ENCODE data around the gene HIVEP3. TPM values are rescaled to one million over a fixed set of nuclear protein-coding genes. Genes with fewer than 3 reads are reported as not detected.

The HIVEP3 gene
- total RNA-seq, 1 experiment from 2014 or later: 0.17 TPM

DNA sequence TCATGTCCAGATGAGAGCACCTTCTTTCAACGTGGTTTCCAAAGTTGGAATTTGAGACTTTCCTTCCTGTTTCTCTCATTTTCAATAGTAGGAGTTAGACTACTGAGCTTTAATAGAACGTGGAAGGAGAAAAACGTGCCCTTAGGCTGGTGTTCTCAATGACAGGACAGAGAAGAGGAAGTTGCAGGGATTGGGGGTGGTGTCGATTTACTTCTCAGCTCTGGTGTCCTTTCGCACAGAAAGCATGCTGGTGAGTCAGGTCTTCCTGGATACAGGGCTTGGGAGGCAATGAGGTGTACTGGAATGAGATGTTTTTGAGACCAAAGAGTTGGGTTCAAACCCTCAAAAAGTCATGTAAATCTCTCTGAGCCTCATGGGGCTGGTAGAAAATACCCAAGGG lies 67.1 kb downstream of the HIVEP3 start:
- no peak for DNase-seq (ENCODE audit: extremely low read depth, low read depth)

DNA sequence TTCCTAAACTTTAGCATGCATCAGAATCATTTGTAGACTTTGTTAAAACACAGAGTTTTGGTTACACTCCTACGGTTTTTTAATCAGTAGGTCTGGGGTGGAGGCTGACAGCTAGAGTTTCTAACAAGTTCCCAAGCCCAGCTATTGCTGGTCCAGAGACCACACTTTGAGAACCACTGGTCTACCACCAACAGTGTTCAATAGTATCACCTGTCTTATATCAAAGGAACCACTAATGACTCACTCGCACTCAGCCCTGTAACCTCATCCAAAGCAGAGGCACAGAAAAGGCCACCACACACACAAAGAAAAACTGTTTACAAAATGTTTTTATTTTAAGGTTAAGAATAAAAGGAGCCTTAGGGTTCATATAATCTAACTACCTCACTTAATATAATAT lies 68.7 kb downstream of the HIVEP3 start:
- no peak for DNase-seq (ENCODE audit: extremely low read depth, low read depth)

DNA sequence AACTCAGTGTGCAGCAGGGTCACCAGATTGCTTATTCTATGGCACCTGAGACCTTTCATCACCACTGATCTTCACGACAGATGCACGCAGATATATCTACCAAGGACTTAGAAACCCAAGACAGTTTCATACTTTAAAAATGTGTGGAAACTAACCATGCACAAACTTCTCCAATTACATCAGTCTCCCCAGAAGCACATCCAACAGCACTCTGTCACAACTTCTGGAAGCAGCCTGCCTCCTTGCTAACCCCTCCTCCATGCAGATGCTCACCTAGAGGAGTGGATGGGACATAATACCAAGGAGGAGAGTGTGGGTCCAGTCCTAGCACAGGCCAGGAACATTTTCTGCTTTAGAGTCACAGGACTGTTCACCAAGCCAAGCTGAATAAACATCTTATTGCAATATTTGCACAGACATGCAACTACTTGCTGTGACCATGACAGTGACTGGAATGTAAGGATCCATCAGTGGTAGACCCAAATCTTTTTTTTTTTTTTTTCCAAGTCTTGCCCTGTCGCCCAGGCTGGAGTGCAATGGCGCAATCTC lies 69.4 kb downstream of the HIVEP3 start:
- no peak for DNase-seq (ENCODE audit: extremely low read depth, low read depth)

DNA sequence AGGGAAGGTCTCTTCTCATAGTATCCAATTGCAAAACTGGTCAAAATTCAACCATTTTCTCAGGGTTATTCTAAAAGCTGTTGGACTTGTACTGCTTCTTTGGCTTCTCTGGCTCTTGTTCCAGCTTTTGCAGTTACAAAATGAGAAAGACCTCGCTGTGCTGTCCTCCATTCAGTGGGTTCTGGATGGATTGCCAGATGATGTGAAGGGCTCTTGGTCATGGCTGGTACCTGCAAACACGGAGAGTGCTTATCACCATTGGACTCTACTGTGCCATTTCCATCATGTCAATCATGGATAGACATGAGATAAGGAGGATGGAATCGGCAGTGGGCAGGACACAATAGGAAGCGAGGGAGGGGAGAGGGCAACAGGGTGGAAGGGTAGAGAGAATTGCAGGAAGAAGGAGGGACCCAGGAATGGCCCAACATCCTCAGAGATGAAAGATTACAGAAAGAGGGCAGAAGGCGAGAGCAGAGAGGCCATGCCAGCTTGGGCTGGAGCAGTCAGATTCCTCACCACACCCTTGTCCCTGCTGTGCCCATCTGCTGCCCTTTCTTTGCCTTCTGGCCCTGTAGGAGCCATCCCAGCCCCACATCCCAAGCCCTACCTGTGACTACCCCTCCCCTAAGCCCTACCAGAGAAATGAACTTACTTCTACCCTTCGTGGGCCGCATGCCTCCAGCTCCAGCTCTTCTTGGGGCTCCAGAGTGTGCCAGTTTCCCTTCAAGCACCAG lies 70.3 kb downstream of the HIVEP3 start:
- no peak for DNase-seq (ENCODE audit: extremely low read depth, low read depth)

DNA sequence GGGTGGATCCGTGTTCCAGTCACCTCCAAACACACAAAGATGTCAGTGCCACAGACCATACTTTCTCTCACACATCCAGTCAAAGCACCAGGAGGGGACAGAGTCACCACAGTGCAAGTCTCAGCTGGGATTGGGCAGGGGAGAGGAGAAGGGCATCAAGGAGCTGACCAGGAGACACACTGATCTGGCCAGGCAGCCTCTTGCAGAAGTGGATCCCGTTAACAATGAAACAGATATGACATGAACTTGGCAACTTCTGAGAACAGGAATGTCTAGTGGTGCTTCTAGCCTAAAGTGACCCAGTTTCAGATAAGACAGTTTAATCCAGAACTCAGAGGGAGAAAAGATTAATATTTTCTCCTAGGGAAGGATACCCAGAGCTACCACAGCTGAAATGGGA lies 71.0 kb downstream of the HIVEP3 start:
- DNase-seq (ENCODE audit: extremely low read depth, low read depth): no peak

DNA sequence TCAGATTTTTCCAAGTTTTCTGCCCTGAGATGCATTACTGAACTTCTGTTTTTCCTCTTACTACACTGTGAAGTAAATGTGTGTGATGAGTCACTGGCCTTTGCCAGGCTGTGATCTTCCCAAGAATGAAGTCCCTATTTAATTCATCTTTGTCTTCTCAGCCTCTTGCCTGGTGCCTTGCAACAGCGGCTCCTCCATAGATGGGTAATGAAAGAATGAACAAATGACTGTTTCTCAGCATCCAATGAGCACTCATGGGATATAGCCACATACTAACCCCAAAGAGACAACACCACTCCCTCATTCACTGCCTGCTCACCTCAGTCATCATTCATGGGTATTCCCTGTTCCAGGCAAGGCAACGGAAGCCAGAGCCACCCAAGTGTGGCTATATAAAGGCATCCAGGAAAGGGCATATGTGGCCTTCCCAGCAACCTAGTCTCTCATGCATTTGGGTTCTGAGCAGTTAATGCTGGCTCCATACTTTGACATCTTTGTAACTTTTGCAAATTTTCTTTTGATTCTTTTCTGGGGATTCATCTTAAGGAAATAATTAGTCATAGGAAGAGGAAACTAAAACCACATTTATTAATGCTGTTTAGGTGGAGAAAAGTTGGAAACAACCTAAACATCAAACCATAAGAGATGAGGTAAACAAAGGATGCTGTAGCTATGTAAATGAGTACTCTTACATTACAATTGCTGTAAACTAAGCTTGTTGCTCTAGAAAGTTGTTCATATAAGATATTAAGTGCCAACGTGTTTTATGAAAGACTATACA lies 71.9 kb downstream of the HIVEP3 start:
- no peak for DNase-seq (ENCODE audit: extremely low read depth, low read depth)

DNA sequence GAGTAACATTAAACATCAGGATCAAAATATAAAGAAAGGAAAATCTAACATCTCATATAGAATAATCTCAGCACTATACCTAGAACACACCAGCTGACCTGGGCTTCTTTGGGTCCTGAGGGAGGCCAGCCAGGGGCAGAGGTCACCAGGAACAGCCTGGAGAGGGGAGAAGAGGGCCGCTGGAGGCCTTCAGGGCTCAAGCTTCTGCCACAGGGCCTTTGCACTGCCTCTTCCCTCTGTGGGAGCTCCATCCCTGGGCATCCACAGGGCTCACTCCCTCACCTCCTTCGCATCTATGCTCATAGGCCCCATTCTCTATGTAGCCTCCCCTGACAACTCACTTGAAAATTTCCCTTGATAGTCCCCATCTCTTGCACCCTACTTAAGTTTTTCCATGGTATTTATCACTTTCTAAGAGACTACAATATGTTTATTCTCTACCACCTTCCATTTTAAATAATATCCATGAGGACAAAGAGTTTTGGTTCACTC lies 73.9 kb downstream of the HIVEP3 start:
- no peak for DNase-seq (ENCODE audit: extremely low read depth, low read depth)

DNA sequence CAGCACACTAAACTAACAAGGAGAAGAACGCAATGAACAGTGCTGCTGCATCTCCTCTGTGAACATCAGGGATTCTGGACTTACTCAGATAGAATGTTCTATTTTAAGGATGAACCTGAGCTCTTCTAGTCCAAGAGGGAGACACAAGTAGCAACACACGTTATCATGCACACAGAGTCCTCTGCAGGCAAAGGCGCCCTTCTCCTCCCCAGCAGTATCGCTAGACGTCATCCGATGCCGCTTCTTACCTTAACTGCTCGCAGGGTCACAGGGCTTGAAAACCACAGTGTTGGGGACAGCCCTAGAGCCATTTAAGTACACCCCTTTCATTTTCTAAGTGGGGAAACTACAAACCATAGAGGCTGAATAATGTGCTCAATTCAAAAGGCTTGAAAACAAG lies 74.5 kb downstream of the HIVEP3 start:
- DNase-seq (ENCODE audit: extremely low read depth, low read depth): no peak

DNA sequence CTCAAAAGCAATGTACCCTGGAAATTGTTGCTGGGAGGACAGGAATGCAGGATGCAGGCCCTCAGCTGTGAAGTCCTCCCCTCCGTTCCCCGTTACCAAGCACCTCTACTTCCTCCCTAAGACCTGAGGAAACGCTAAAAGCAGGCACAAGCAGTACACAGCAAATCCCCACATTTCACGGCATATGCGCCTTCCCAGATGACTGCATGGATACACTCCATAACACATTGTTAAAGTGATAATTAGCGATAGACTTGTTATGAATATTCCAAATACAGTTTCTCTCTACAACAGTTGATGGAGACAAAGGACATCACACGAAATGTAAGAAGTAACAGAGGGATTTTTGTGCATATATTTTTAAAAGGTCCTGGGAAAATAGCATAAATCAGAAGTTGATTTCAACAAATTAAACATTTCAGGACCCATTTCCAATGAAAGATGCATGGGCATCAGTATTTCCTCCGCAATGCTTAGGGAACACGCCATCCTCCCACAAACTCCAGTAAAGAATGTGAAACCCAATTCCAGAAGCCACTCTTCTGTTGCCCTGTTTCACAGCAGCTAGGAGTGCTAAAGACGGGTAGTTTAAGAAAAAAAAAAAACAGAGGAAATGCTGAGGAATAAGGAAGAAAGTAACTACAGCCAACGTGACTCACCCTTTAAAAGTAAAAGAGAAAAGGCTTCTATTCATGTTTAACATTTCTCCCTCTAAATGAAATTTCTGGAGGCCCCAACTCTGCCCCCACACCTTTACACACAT lies 75.5 kb downstream of the HIVEP3 start:
- no peak for DNase-seq (ENCODE audit: extremely low read depth, low read depth)

DNA sequence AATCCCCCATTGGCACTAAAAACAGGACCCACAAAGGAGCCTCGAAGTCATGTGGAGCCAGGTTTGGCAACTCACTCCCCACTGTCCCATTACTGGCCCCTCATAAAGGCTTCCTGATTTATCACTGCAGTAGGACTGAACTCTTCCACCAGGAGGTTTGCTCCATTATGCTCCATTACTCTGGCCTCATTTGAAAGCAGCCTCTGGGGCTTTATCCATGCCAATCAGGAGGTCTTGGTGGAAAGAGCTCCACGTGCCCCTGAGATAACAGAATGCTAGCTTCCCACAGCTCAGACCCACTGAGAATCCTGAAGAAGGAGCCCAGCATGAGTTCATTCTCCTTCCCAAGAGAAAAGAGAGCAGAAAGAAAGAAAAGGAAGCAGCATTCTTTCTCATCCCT lies 76.4 kb downstream of the HIVEP3 start:
- no peak for DNase-seq (ENCODE audit: extremely low read depth, low read depth)

DNA sequence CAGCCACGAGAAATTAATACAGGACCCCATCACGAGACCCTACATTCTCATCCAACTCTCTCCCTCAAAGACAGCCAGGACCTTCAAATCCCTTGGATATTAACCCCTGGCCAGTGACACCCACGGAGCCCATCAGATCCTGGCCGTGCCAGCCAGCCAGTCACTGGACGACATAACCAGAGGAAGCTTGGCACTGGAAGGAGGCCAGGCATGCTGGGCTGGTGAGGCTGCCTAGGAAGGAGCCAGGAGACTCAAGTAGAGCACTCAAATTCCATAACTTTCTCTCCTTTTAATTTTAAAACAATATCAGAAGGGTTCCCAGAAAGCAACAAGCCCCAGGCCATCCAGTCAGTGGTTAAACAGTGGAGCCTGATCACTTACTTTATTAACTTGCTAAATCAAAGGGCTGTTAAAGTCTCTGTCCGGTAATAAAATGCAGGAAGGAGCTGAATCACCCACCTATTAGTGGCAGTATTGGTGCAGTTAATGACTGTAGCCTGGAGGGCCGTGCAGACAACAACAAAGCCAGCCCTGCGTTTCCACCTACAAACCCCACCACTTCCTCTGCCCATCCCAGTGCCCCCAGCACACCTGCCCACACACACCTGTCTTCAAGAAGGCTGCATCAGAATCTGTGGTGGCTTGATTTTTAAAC lies 78.0 kb downstream of the HIVEP3 start:
- no peak for DNase-seq (ENCODE audit: extremely low read depth, low read depth)

DNA sequence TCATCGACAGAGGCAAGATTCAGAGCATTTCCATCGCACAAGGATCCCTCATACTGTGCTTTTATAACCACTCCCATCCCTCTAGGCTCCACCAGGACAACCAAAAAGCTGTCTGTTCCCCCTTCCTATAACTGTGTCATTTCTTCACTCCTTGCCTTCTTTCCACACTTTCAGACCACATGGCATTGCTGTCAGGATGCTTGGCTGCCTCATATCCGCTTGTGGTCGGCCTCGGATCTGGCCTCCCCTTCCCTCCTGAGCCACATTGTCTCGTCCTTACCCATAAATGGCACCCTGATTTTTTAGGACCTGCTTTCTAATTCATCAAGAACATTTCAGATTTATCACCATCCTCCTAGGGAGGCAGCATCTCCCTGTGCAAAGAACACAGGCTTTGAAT lies 80.5 kb downstream of the HIVEP3 start:
- DNase-seq (ENCODE audit: extremely low read depth, low read depth): no peak

DNA sequence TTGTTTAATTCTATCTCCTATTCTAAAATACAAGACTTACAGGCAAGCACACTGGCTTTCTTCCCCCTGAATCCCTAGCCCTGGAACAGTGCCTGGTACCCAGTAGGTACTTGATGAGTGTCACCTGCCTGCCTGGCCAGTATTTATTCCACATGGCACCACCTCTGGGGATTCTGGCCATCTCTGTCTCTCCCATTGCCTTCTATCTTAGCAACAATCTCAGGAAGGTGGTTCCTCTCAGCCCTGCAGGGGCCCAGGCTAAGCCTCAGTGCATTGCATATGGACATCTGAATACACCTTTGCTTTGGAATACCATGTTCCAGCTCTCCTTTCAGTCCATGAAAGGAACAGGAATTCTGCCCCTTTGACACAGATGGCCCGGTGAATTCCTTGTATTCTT lies 81.0 kb downstream of the HIVEP3 start:
- DNase-seq (ENCODE audit: extremely low read depth, low read depth): no peak

DNA sequence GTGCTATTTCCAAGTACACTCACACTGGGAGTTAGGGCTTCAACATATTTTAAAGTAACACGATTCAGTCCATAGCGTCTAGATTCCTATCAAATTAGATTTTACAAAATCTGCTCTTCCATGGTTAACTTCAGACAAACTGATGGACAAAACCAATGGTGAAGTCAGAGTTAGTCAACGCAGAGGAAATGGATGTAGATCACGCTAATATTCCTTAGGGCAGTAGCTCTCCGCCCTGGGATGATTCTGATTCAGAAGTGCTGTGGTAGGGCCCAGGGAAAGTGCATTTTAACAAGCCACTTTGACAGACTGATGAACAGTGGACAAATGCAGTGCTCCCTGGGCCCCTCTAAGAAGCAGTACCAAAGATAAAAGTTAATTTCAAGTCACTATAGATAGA lies 83.2 kb downstream of the HIVEP3 start:
- no peak for DNase-seq (ENCODE audit: extremely low read depth, low read depth)

DNA sequence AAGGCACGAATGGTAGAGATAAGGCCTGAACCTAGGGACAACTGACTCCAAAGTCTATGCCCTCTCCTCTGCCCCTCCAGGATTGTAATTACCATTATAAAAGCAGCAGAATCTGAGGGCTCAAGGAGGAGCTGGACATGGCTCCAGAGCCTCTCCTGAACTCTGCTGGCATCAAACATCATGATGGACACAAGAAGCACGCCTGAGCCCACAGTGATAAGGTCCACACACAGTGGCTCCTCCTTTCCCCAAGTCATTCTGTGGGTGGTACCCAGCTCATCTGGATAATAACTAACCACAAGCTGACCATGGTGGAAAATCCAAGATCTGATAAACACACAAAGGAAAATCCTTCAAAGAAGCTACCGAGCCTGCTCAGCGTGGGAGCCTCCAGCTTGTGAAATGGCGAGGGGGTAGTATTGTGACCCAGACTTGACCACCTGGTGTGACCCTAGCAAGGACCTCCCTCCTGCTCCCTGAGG lies 85.2 kb downstream of the HIVEP3 start:
- no peak for DNase-seq (ENCODE audit: extremely low read depth, low read depth)

DNA sequence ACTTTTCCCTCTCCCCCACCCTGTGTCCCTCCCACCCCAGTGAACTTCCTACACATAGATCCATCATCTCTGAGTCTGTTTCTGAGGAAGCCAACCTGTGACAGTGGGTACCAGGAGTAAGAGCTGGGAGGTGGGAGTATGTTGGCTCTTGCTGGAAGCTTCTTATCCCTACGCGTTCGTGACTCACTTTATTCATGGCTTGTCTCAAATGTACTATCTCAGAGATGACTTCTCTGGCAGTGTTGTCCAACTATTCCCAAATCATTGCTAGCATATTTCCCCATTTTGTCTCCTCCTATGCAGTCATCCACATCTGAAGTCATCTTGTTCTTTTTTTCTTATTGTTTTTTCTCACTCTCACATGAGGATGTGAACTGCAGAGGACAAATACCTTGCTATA lies 88.0 kb downstream of the HIVEP3 start:
- no peak for DNase-seq (ENCODE audit: extremely low read depth, low read depth)

DNA sequence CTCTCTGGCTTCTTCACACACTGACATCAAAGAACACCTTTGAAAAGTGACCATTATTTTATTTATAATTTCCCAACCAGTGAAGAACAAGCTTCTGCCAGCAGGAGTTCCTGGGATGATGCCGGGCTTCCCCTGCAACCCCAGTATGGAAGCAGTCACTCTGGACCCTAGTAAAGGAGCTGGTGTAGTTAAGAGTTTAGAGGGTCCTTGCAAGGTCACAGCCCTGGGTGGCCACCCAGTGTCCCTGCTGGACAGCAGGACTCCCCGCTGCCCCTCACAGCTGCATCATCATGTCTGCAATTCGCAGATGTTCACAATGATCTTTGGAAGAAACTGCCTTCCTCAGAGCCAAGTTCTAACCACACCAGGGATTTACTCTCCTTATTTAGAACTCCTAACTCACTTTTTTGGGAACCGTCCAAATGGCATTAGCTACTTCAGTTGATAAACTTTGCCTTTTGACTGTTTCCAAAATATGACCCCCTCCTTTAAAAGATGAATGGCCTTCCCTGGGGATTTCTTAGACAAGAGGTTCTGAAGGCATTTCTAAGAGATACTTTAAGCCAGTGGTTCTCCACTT lies 90.6 kb downstream of the HIVEP3 start:
- DNase-seq (ENCODE audit: extremely low read depth, low read depth): no peak

DNA sequence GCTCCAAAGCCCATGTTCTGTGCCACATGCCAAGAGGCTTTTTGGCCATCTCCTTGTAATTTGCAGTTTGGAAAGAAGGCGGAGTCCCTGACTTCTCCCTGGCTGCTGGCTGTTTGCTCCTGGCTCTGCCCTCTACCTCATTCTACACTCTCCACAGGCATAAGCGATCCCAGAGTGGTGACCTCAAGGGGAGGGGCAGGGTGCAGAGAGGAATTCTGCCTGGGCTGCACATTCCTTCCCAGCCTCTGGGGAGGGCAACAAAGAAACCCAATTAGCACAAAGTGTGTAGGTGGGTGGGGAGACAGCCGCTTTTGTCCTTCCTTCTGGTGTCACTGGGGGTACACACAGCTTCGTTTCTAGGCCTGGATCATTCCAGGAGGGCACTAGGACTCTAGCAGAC lies 95.3 kb downstream of the HIVEP3 start:
- DNase-seq (ENCODE audit: extremely low read depth, low read depth): no peak

DNA sequence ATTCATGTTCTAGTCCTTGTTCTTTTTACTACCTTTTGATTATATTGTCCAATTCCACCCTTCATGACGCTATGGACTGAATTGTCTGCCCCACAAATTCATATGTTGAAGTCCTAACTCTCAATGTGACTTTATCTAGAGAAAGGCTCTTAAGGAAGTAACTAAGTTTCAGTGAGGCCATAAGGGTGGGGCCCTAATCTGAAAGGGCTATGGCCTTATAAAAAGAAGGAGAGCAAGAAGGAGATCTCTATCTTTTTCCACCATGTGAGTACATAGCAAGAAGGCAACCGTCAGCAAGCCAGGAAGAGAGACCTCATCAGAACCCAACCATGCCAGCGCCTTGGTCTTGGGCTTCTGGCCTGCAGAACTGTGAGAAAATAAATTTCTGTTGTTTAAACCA lies 95.9 kb downstream of the HIVEP3 start:
- DNase-seq (ENCODE audit: extremely low read depth, low read depth): no peak

DNA sequence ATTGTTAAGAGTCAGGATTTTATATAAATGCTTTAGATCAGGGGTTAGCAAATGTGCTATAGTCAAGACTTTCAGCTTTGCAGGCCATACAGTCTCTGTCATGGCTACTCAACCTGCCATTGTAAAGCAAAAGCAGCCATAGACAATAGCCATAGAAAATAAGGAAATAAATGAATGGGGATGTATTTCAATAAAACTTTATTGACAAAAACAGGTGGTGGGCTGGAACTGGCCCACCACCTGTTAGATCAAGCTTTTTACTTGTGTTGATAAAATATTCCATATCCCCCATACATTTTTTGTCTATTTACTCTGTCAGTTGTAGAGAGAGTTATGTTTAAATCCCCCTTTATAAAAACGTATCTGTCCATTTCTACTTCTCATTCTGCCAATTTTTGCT lies 98.9 kb downstream of the HIVEP3 start:
- no peak for DNase-seq (ENCODE audit: extremely low read depth, low read depth)

Measured in NCI-H460 (cell line).